Measurements from ENCODE around the gene RNF224. TPM values are rescaled to one million over a fixed set of nuclear protein-coding genes. Genes with fewer than 3 reads are reported as not detected.

Gene RNF224
- total and polyA plus RNA-seq, 2 of the 13 experiments (the other 11 are each of a cell fraction or from before 2014, with no cell fraction given), result 0.09 TPM; not detected in 1

GRCh38 chr9:137235424-137236237 lies 8.3 kb downstream of the RNF224 start (continued):
- TF ChIP-seq SOX13 (IDR thresholded peaks at IDR 0.05), result no peak
- no peak for TF ChIP-seq SOX13 (CRISPR knock-in tag; conservative IDR thresholded peaks at IDR 0.05 in 1 of 2, IDR thresholded peaks at IDR 0.05 in 1 of 2)
- TF ChIP-seq SKIL (CRISPR knock-in tag; IDR thresholded peaks at IDR 0.05; ENCODE audit: borderline replicate concordance), result peak; percentile 56; the same call in 1 of the 2 replicates
- TF ChIP-seq ZNF34 (CRISPR knock-in tag; IDR thresholded peaks at IDR 0.05; ENCODE audit: borderline replicate concordance), result no peak
- no peak for TF ChIP-seq MIER2 (CRISPR knock-in tag; IDR thresholded peaks at IDR 0.05)
- peak; percentile 19; the same call in 1 of the 2 replicates for TF ChIP-seq CBFB (CRISPR knock-in tag; IDR thresholded peaks at IDR 0.05)
- no peak for TF ChIP-seq ZNF556 (CRISPR knock-in tag; IDR thresholded peaks at IDR 0.05; ENCODE audit: borderline replicate concordance)
- 0 out of 2 replicates have a peak, but pooled peaks have one; percentile 54 for TF ChIP-seq STAT5B (CRISPR knock-in tag; IDR thresholded peaks at IDR 0.05)
- no peak for TF ChIP-seq HNRNPH1 (optimal IDR thresholded peaks at IDR 0.05; ENCODE audit: low read depth, low read length)
- TF ChIP-seq TARDBP (CRISPR knock-in tag; IDR thresholded peaks at IDR 0.05), result peak; percentile 26; the same call in 1 of the 2 replicates
- TF ChIP-seq ATAD3A (CRISPR knock-in tag; IDR thresholded peaks at IDR 0.05), result no peak
- TF ChIP-seq ZEB1 (IDR thresholded peaks at IDR 0.05; ENCODE audit: insufficient replicate concordance, low read depth), result no peak
- TF ChIP-seq SPEN (CRISPR knock-in tag; IDR thresholded peaks at IDR 0.05; ENCODE audit: low read depth), result no peak; the same call in 1 of the 2 replicates
- no peak for TF ChIP-seq BRCA1 (CRISPR knock-in tag; IDR thresholded peaks at IDR 0.05)
- TF ChIP-seq ZNF160 (CRISPR knock-in tag; IDR thresholded peaks at IDR 0.05), result no peak
- no peak for TF ChIP-seq PAWR (CRISPR knock-in tag; IDR thresholded peaks at IDR 0.05; ENCODE audit: borderline replicate concordance)
- no peak for TF ChIP-seq CENPX (CRISPR knock-in tag; IDR thresholded peaks at IDR 0.05)
- peak; percentile 61; the same call in 1 of the 2 replicates for TF ChIP-seq TFDP1 (CRISPR knock-in tag; IDR thresholded peaks at IDR 0.05; ENCODE audit: borderline replicate concordance)
- peak; percentile 45; the same call in 1 of the 2 replicates for TF ChIP-seq ETV5 (CRISPR knock-in tag; IDR thresholded peaks at IDR 0.05; ENCODE audit: borderline replicate concordance)
- TF ChIP-seq SIX1 (CRISPR knock-in tag; IDR thresholded peaks at IDR 0.05; ENCODE audit: borderline replicate concordance), result no peak
- TF ChIP-seq ZBTB44 (CRISPR knock-in tag; IDR thresholded peaks at IDR 0.05), result no peak
- peak; percentile 57 for TF ChIP-seq ZFP36 (IDR thresholded peaks at IDR 0.05; ENCODE audit: borderline replicate concordance, low read depth, low read length, partially characterized antibody)
- no peak for TF ChIP-seq ARID2 (CRISPR knock-in tag; IDR thresholded peaks at IDR 0.05; ENCODE audit: borderline replicate concordance)
- TF ChIP-seq SRSF1 (optimal IDR thresholded peaks at IDR 0.05; ENCODE audit: low read depth, low read length), result no peak
- TF ChIP-seq HES4 (CRISPR knock-in tag; IDR thresholded peaks at IDR 0.05; ENCODE audit: borderline replicate concordance), result peak; percentile 61; the same call in 1 of the 2 replicates
